GM08714 (cell line): ENCODE data around the gene KANSL1L.

Source experiments
- H3K4me3 ChIP-seq: fragments of 200-500 bp; sonication (Bioruptor generic); 2 replicates; pipeline ENCODE4 v1.5.1; 2014; ENCODE audit warnings: mild to moderate bottlenecking, low read length, inconsistent platforms
- ZNF274 ChIP-seq: IDR thresholded peaks from 2 replicates; pipeline ENCODE4 v1.6.1; 2012; ENCODE audit warnings: mild to moderate bottlenecking, low read depth, low read length

Gene KANSL1L

DNA sequence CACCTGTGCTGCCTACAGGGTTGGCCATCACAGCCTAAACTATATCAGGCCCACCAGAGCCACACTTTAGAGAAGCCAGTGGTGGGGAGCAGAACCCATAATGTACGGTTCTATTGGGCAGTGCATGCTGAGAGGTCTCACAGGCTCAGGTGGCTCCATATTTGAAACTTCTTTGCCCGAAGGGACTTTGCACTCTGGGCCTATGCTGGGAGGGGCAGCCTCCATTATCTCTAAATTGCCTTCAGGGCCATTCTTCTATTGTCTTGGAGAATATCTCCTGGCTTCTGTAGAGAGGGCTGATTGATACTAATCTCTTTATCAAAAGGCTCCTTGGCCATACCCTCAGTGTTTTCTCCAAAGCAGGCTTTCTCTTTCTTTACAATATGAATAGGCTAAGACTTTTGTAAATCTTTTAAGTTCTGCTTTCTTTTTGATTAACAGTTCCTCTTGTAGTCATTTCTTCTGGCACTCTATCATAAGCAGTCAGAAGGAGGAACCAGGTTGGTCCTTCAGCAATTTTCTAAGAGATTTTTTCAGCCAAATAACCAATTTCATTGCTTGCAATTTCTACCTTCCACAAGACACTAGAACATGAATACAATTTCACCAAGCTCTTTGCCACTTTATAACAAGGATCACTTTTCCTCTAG is 124.2 kb downstream of the KANSL1L start:
- H3K4me3 ChIP-seq = no peak overlapping the region
- TF ChIP-seq ZNF274 = no peak

DNA sequence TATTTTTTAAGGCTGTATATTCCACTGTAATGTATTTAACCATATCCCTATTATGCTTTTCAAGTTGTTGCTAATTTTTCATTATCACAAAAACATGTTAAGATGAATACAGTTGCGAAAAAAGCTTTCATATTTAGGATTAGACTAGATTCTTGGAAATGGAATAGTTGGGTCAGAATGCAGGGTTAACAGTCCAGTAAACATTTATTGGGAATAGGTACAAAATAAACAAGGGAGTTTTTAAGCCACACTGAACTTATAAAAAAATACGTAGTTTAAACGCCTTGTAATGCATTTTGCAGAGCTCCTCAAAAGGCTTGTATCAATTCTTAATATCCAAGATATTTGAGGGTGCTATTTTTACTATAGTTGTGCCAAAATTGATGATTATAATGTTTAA is 133.1 kb downstream of the KANSL1L start:
- TF ChIP-seq ZNF274 = no peak
- H3K4me3 ChIP-seq = no peak overlapping the region

DNA sequence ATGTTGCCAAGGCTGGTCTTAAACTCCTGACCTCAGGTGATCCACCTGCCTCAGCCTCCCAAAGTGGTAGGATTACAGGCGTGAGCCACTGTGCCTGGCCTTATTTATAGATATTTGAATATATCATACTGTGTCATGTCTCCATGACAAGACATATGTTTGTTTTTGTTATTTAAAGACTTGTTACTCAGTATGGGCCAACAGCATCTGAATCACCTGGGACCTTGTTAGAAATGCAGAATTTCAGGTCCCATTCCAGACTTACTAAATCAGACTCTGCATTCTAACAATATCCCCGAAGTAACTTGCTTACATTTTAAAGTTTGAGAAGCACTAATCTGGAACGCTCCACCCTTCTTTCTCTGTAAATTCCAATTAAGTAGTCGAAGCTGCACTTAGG is 135.5 kb downstream of the KANSL1L start:
- no peak for TF ChIP-seq ZNF274
- H3K4me3 ChIP-seq = no peak overlapping the region

DNA sequence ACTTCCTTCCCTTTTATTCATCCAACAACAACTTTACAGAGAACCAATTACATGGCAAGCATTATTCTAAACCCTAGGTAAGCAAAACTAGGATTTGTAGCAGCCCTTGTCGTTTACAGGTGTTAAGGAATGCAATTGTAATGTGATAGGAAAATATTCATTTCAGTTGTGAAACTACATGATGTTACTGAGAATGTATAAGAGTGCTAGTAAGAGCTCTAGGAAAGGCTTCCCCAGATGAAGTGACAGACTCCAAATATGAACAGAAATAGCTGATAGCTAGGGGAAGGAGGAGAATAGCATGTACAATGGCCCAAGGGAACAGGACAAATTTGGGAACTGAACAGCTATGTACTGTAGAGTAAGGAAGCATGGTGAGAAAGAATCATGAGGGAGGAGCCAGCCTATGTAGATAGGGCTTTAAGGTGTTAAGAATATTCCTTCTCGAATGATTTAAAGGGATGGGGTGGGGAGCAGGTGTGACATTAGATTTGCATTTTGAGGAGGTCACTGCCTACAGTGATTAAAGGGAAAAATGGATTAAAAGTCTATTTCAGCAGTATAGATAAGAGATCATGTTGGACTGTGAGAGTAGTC is 137.0 kb downstream of the KANSL1L start:
- H3K4me3 ChIP-seq = no peak overlapping the region
- TF ChIP-seq ZNF274 = no peak

DNA sequence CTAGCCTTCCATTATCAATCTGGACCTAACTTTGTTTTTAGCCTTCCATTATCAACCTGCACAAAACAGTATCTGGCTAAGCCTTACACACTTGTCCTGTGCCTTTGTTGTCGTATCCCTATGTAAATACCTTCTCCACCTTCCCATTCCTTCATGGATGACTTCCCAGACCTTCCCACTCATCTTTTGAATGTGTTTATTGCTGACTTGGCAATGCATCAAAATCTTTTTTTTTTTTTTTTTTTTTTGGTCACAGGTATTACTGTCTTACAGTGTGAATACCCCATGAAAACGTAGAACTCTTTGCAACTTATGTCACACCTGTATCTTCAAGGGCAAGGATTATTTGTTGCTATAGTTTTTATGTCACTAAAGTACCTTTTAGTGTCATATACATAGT is 143.0 kb downstream of the KANSL1L start:
- TF ChIP-seq ZNF274 = no peak
- H3K4me3 ChIP-seq = no peak overlapping the region

DNA sequence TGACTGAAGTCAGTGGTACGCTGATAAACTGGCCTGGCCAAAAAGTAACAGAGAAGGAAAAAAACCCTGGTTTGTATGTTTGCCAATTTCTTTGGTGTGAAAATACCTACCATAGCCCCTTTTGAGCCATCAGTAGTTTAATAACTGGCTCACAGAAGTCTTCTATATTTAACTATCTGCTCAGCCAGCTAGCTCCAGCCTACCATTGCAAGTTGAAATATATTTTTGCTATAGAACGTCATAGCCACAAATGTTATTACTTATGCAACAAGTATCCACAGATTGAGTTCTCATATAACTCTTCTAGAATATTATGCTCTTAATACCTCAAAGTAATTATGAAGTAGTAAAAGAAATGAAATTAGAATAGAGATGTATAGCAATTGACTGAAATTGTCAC is 143.6 kb downstream of the KANSL1L start:
- no peak for TF ChIP-seq ZNF274
- H3K4me3 ChIP-seq = no peak overlapping the region

DNA sequence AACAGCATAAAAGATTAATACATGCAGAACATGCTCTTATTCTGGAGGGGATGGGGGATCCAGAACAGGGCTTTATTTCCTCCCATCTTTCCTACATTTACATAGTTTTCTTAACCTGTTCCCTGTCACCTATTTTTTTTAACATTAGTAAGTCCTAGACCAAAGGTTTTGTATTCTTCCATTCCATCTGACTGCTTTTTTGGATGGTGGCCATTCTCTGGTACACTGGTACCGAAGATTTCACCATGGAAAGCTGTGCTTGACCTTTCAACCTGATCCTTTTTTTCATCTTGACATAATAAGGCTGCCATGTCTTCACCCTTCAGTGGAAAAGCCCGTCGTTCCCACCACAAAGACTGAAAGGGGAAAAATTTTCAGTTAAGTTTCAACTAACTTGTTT is 148.4 kb downstream of the KANSL1L start:
- TF ChIP-seq ZNF274 = no peak
- no peak overlapping the region for H3K4me3 ChIP-seq

DNA sequence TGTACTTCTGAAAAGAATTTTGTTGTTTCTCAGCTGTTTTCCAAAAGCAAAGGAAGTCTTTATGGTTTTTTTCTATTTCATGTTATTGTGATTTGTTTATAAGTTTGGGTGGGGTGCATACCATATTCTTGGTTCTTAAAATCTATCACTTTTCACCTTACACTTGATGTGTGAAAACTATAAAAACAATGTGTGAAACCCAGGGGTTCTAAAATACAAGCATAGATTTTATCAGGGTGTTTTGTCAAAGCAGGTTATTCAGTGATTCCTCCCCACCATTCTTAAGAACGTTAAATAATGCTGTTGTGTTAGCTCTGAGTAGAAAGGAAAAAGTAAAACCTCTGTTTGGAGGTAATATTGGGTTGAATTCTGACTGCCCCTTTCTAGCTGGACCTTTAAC is 151.1 kb downstream of the KANSL1L start:
- H3K4me3 ChIP-seq = no peak overlapping the region
- no peak for TF ChIP-seq ZNF274

DNA sequence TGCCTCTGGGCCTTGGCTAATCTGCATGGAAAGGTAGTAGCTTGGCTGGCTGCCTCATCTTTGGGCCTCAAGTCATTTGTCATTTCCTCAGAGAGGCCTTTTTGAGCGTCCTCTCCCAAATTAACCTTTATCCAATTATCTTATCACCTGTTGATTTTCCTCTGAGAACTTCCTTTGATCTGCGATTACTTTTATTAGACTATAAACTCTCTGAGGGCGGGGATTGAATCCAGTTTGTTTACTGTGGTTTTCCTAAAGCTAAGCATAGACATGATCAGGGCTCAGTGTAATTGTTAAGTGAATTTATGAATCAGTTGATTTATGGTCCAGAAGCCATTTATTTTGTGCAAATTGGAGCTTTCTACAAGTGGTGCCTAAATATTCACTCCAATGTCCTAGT is 161.3 kb downstream of the KANSL1L start:
- TF ChIP-seq ZNF274 = no peak
- no peak overlapping the region for H3K4me3 ChIP-seq

DNA sequence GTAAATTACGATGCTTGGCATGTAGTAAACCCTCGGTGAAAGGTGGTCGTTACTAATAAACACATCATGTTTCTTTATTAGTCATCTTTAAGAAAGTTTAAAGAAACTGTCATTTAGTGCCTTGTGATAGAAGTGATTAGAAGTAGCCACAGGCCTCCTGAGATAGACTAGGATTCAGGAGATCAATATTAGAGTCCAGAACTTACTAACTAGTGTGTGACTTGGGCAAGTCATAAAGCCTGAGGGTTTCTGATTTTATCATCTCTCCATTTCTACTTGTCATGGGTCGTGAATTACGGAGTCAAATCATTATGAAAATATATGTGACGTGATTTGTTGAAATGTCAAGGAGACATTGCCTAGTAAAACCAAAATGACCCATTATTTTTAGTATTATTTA is 162.1 kb downstream of the KANSL1L start:
- TF ChIP-seq ZNF274 = no peak
- H3K4me3 ChIP-seq = no peak overlapping the region

DNA sequence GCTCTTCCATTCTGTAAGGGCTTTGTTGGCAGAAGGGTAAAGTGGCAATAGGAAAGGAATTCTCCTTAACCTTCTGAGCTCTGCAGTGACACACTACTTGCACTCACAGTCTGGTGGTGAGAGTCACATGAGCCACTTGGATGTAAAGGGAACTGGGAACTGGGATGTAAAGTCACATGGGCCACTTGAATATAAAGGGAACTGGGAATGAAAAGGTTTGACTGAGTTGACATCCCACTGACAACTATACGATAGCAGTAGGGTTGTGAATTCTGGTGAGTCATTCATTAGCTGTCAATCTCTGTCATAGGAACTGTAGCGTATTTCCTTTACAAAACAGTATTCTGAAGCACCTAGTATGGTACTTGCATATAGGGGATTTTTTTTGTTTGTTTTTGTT is 163.3 kb downstream of the KANSL1L start:
- H3K4me3 ChIP-seq = no peak overlapping the region
- TF ChIP-seq ZNF274 = no peak

DNA sequence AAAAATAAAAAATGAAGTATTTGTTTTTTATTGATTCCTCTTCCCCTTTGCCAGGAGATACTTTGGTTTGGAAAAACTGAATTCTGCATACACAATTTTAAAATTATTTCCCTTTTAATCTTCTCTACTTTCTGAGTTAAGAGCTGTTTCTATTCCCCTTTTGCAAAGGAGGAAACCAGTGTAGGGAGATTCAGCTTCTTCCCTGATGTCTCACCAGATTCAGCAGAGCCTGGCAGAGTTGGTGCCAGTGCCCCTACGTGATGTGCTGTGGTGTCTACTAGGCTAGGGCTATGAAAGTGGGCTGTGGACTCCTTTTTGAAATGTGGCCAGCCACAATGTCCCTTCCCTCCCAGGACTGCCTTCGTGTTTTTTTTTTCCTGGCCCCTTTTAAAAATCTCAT is 166.3 kb downstream of the KANSL1L start:
- H3K4me3 ChIP-seq = no peak overlapping the region
- TF ChIP-seq ZNF274 = no peak

DNA sequence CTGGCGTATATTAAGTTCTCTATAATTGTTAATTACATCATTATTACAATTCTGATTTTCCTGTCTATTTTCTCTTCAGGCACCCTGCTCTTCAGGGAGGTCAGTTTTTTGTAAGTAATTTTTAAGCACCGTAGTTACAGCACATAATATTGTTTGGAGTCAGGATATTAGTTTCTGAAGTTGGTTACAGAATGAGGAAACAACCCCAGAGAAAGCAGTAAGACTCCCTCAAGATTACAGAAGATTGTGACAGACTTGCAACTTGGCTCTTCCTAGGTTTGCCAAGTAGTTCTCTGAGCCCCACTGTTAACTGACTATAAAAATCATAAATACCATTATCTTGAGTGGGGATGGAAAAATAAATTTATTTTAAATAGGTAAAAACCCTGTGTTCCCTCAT is 167.8 kb downstream of the KANSL1L start:
- H3K4me3 ChIP-seq = peak overlapping the region; percentile 97
- no peak for TF ChIP-seq ZNF274

DNA sequence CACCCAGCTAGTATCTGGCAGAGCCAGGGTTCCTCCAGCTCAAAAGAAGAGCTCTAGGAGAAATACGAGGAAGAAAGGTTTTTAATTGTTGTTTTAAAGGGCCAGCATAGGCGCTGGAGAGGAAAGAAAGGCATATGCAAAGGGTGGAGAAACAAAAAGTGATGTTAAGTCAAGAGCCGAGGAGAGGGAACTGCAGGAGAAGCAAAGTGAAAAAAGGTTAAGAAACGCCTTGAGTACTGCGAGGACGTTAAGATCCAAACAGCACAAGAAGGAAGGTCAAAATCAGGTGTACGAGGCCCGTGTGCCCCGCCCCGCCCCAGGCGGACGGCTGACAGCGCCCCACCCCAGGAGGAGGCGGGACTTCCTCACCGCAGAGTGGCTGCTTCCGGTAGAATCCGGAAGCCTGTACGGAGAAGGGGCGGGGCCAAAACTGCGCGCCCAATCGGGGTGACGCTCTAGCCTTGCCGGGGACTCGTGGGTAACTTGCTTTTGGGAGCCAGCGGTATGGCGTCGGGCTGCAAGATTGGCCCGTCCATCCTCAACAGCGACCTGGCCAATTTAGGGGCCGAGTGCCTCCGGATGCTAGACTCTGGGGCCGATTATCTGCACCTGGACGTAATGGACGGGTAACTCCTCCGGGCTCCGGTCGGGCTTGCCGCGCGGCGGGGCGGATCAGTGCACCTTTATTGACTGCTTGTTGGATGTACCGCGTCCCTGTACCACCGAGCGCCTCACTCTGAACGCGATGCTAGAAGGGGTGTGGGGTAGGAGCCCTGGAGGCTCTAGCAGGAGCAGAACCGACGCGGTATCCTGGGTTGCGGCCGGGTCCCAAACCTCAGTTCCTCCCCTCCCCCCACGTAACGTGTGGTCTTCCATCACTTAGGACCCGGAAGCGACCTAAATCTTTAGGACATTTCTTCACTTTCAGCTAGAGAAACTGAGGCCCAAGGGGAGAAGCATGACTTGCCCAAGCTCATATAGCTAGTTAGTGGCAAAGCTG is 168.8 kb downstream of the KANSL1L start, which contains the start of gene RPE:
Gene RPE (plus strand): TSS at position 481 of the 1,000 bp plus-strand sequence. CDS start 24 bp downstream, at position 505.
- no peak for TF ChIP-seq ZNF274
- peak within 1 kb of the TSS; percentile 97 for H3K4me3 ChIP-seq

DNA sequence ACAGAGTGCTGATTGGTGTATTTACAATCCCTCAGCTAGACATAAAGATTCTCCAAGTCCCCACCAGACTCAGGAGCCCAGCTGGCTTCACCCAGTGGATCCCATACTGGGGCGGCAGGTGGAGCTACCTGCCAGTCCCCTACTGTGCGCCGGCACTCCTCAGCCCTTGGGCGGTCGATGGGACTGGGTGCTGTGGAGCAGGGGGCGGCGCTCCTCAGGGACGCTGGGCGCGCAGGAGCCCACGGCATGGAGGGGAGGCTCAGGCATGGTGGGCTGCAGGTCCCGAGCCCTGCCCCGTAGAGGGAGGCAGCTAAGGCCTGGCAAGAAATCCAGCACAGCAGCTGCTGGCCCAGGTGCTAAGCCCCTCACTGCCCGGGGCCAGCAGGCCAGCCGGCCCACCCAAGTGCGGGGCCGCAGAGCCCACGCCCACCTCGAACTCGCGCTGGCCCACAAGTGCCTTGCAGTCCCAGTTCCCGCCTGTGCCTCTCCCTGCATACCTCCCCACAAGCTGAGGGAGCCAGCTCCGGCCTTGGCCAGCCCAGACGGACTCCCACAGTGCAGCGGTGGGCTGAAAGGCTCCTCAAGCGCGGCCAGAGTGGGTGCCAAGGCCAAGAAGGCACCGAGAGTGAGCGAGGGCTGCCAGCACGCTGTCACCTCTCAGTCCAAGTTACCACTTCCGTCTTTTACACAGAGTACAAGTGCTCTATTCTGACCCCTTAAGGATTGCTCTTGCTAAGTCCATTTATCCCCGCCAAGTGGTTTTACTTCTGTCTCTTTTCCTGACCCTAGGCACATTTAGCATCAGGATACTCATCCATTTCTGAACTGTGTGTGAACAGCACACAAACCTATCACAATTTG is 170.5 kb downstream of the KANSL1L start:
- no peak overlapping the region for H3K4me3 ChIP-seq
- TF ChIP-seq ZNF274 = no peak
